Smooth muscle cell (in vitro differentiated cells): ENCODE data around the gene SEC24B. TPM values are rescaled to one million over a fixed set of nuclear protein-coding genes. Genes with fewer than 3 reads are reported as not detected.

ENCODE experiments used
- DNase-seq: peaks from one replicate; lab custom pipeline; 2025; ENCODE audit not compliant: unreplicated experiment; lab: John Stamatoyannopoulos, UW
- H2AFZ ChIP-seq: fragments of 200-600 bp; sonication (generic); 2 replicates; pipeline ENCODE4 v1.6.0; 2016; ENCODE audit warnings: antibody characterized with exemption, low read depth, mild to moderate bottlenecking
- H3F3A ChIP-seq: fragments of 200-600 bp; sonication (generic); 2 replicates; pipeline ENCODE4 v1.6.0; 2017; ENCODE audit warnings: antibody characterized with exemption, low read depth
- H3K27ac ChIP-seq: fragments of 200-600 bp; sonication (generic); 2 replicates; pipeline ENCODE4 v1.5.1; 2016; ENCODE audit warnings: low read depth, mild to moderate bottlenecking
- H3K27me3 ChIP-seq: fragments of 200-600 bp; sonication (generic); 2 replicates; pipeline ENCODE4 v1.6.1; 2016; ENCODE audit warnings: low read depth, mild to moderate bottlenecking
- H3K36me3 ChIP-seq: fragments of 200-600 bp; sonication (generic); 2 replicates; pipeline ENCODE4 v1.5.1; 2016; ENCODE audit warnings: low read depth
- H3K4me1 ChIP-seq: fragments of 200-600 bp; sonication (generic); 2 replicates; pipeline ENCODE4 v1.5.1; 2016; ENCODE audit warnings: low read depth
- H3K4me2 ChIP-seq: fragments of 200-600 bp; sonication (generic); 2 replicates; pipeline ENCODE4 v1.6.0; 2016; ENCODE audit warnings: mild to moderate bottlenecking
- H3K4me3 ChIP-seq: fragments of 200-600 bp; sonication (generic); 2 replicates; pipeline ENCODE4 v1.5.1; 2016; ENCODE audit warnings: mild to moderate bottlenecking
- H3K79me2 ChIP-seq: fragments of 200-600 bp; sonication (generic); 2 replicates; pipeline ENCODE4 v1.6.0; 2016; ENCODE audit warnings: low read depth, mild to moderate bottlenecking
- H3K9ac ChIP-seq: fragments of 200-600 bp; sonication (generic); 2 replicates; pipeline ENCODE4 v1.6.0; 2016; ENCODE audit warnings: low read depth
- H3K9me3 ChIP-seq: fragments of 200-600 bp; sonication (generic); replicated peaks from 2 replicates; pipeline ENCODE4 v1.5.1; 2016; ENCODE audit warnings: low read depth
- H4K20me1 ChIP-seq: fragments of 200-600 bp; sonication (generic); 2 replicates; pipeline ENCODE4 v1.6.0; 2016; ENCODE audit warnings: low read depth
- WGBS: methylation state at CpG from one replicate; pipeline ENCODE4 v1.1.7; 2016; ENCODE audit warnings: low lambda C conversion rate; 5-methylcytosine and 5-hydroxymethylcytosine counted together
- polyA plus RNA-seq: library from polyadenylated mRNA; unstranded; fragments of >200 nt; fragmentation: Nextera tagmentation; extraction: Ambion mirVana; gene quantifications from 2 replicates; pipeline ENCODE4 v1.2.1, GENCODE V29; 2016
- total RNA-seq: library from RNA; depleted of rRNA; stranded (reverse); fragments of >200 nt; gene quantifications from 2 replicates; pipeline ENCODE4 v1.2.3, GENCODE V29; 2014
- TF ChIP-seq, protein P1 (sequence below): fragments of 200-600 bp; sonication (generic); IDR thresholded peaks from 2 replicates; pipeline ENCODE4 v1.5.1; 2017; ENCODE audit warnings: borderline replicate concordance, mild to moderate bottlenecking, antibody characterized with exemption; ENCODE audit not compliant: insufficient read depth, poor library complexity, severe bottlenecking

Gene SEC24B
- total and polyA plus RNA-seq, 2 experiments from 2014 or later, result 18.3 to 57.5 TPM

DNA sequence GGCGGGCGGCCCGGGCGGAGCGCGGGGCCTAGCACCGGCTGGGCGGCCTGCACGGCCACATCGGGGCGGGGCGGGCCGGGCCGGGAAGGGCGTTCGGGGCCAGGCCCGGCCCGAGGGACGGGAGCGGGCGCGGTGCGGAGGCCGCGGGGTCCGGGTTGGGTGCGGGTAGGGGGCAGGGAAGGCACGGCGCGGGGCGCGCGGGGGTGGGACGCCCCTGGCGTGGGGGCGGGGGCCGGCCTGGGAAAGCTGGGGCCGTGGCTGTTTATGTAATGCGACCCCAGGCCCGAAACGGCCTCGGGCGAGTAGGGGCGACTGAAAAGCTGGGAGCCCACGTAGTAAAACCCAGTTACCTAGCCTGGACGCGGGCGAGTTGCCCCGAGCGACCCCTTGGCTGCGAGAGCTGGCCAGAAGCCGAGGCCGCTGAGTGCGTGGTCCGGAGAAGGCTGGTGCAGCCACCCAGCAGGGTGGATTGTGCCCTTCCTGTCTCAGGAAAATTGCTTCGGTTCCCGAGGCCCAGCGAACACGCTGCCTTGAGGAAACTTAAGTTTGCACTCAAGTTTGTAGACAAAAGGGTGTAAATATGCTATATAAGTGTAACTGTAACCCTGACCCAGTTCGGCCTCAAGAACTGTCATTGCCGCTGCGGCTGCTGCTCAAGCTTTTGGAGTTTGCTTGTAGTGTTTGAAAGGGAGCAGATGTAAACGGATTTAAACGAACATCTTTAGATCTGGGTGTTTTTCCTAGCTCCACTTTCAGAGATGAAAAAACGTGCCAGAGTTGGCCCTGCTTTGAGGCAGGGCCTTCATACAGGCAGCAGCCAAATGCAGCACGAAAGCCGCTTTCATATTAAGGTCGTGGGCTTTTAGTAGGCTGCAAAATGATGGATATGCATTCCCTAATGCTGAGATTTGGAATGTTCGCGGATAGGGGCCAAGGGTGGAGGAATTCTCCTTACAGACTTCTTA, 674 bp downstream of the SEC24B start:
- Histone ChIP-seq H3K27ac (peak overlapping the region; percentile 96), H2AFZ (no peak overlapping the region), H3F3A (no peaks in the 10 kb centered on the region), H3K4me2 (peak overlapping the region; percentile 95), H3K4me3 (peak overlapping the region; percentile 86), H3K79me2 (peaks cover 58% of the 10 kb centered on the region), H3K27me3 (no peaks in the 10 kb centered on the region), H3K9ac (peak overlapping the region; percentile 96), H3K9me3 (no peaks in the 10 kb centered on the region), H3K4me1 (peaks cover 29% of the 10 kb centered on the region), H3K36me3 (peaks cover 3% of the 10 kb centered on the region), H4K20me1 (peaks cover 52% of the 10 kb centered on the region)
- TF ChIP-seq, protein P1, sequence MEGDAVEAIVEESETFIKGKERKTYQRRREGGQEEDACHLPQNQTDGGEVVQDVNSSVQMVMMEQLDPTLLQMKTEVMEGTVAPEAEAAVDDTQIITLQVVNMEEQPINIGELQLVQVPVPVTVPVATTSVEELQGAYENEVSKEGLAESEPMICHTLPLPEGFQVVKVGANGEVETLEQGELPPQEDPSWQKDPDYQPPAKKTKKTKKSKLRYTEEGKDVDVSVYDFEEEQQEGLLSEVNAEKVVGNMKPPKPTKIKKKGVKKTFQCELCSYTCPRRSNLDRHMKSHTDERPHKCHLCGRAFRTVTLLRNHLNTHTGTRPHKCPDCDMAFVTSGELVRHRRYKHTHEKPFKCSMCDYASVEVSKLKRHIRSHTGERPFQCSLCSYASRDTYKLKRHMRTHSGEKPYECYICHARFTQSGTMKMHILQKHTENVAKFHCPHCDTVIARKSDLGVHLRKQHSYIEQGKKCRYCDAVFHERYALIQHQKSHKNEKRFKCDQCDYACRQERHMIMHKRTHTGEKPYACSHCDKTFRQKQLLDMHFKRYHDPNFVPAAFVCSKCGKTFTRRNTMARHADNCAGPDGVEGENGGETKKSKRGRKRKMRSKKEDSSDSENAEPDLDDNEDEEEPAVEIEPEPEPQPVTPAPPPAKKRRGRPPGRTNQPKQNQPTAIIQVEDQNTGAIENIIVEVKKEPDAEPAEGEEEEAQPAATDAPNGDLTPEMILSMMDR, result no peak
- 2% methylated on average over 30 of the region's 70 CpGs for WGBS
- DNase-seq, result peak; percentile 17

DNA sequence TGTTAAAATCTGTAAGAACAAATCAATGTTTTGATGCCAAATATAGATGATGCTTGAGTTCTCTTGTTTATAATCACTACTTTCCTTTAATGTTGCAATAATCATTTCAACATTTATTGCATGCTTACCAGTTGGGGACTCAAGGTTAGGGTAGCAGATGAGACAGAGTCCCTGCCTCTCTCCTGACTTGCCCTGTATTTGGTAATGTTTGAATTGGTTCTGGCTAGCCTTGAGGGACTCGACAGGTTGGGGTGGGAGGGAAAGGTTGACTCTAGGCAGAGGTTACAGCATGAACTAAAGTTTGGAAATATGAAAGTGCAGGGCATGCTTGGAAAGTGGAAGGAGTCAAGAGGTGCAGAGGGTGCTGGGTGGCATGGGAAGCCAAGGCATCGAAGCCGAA, 2.0 kb downstream of the SEC24B start:
- TF ChIP-seq, protein P1, result no peak
- H3K4me3 ChIP-seq, result peak overlapping the region; percentile 86
- H3K4me2 ChIP-seq, result peak overlapping the region; percentile 95
- peaks cover 29% of the 10 kb centered on the region for H3K4me1 ChIP-seq
- DNase-seq, result no peak
- no peak overlapping the region for H3K9ac ChIP-seq
- H4K20me1 ChIP-seq, result peaks cover 66% of the 10 kb centered on the region
- no peaks in the 10 kb centered on the region for H3F3A ChIP-seq
- H3K36me3 ChIP-seq, result peaks cover 3% of the 10 kb centered on the region
- no peaks in the 10 kb centered on the region for H3K9me3 ChIP-seq
- H3K27ac ChIP-seq, result peak overlapping the region; percentile 3
- no peaks in the 10 kb centered on the region for H3K27me3 ChIP-seq
- peaks cover 72% of the 10 kb centered on the region for H3K79me2 ChIP-seq
- H2AFZ ChIP-seq, result no peak overlapping the region
- WGBS, result 82% methylated on average over 3 of the region's 3 CpGs

DNA sequence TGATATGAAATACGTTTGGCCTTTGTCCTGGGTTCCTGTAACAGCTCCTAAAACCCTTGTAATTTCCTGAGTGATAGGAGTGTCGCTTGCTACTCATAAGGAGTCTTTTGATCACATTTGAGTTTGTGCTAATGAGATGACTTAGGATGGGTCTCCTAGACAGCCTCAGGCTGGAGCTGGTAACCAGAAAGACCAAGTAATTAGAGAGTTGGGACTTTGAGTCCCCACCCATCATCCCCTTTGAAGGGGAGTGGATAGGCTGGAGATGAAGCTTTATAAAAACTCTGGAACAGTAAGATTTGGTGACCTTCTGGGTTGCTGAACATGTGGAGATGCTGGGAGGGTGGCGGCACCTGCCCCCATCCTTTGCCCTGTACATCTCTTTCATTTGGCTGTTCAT, 2.9 kb downstream of the SEC24B start:
- Histone ChIP-seq H2AFZ (no peak overlapping the region), H3K4me2 (peak overlapping the region; percentile 95), H3K4me3 (no peak overlapping the region), H3K27me3 (no peaks in the 10 kb centered on the region), H3F3A (no peaks in the 10 kb centered on the region), H3K9me3 (no peaks in the 10 kb centered on the region), H3K36me3 (no peaks in the 10 kb centered on the region), H4K20me1 (peaks cover 74% of the 10 kb centered on the region), H3K4me1 (peaks cover 29% of the 10 kb centered on the region), H3K9ac (no peak overlapping the region), H3K79me2 (peaks cover 81% of the 10 kb centered on the region), H3K27ac (peak overlapping the region; percentile 3)
- 68% methylated on average over 3 of the region's 3 CpGs for WGBS
- TF ChIP-seq, protein P1, result no peak
- DNase-seq, result no peak
